ENCODE measurements around the gene ACOX1. TPM values are rescaled to one million over a fixed set of nuclear protein-coding genes. Genes with fewer than 3 reads are reported as not detected.

Gene ACOX1
- total RNA-seq, 6 donors from 2014 or later: 33.2 to 84.2 (median 57.4) TPM

- WGBS, 2 donors: 87 to 94% methylated on average over 13 of the region's 13 CpGs
- Histone ChIP-seq H3K4me3 (no peak overlapping the region), H3K36me3 (peaks cover 16 to 58% (median 47%) of the 10 kb centered on the region in 4 donors), H3K27me3 (no peaks in the 10 kb centered on the region), H3K4me1 (peaks cover 29 to 40% (median 34%) of the 10 kb centered on the region in 4 donors), H3K9me3 (no peaks in the 10 kb centered on the region), H3K27ac (no peak overlapping the region)
- no peak for ATAC-seq (ENCODE audit: low FRiP score in 2 of 2)
- TF ChIP-seq CTCF (IDR thresholded peaks at IDR 0.05) (no peak), POLR2A (IDR thresholded peaks at IDR 0.05) (no peak), EP300 (IDR thresholded peaks at IDR 0.05) (no peak), POLR2AphosphoS5 (IDR thresholded peaks at IDR 0.05) (no peak)
- DNase-seq: peak in 1 of 2 donors; percentile 23
Measured at GRCh38 chr17:75899353-75899752, 79.6 kb downstream of the ACOX1 start.

DNA sequence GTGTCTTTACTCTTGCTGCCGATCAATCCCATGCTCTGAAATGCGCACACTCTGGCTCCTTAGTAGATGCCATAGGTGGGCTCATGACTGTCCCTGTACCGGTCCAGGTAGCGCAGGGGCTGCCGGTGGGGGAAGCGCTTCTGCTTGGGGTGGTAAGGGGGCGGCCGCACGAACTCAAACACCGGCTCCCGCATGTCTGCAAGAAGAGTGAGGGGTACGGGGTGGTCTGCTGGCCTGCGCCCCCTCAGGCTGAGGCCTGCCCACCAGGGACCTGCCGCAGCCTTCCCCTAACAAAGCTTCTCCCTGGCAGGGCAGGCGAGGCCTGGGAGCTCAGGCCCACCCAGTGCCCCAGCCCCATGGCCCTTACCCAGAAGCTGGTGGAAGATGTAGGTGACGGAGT, 80.2 kb downstream of the ACOX1 start:
- WGBS, 2 donors: 95 to 100% methylated on average over 11 to 16 of the region's 16 CpGs
- H3K9me3 ChIP-seq: no peaks in the 10 kb centered on the region
- no peak overlapping the region for H3K4me3 ChIP-seq
- no peak for TF ChIP-seq EP300 (IDR thresholded peaks at IDR 0.05)
- TF ChIP-seq POLR2AphosphoS5 (IDR thresholded peaks at IDR 0.05): no peak
- TF ChIP-seq POLR2A (IDR thresholded peaks at IDR 0.05): no peak
- TF ChIP-seq CTCF (IDR thresholded peaks at IDR 0.05): no peak
- peaks cover 16 to 58% (median 47%) of the 10 kb centered on the region in 4 donors for H3K36me3 ChIP-seq
- ATAC-seq (ENCODE audit: low FRiP score in 2 of 2) (no peak), DNase-seq (peak in 1 of 2 donors; percentile 64)
- peaks cover 28 to 40% (median 29%) of the 10 kb centered on the region in 4 donors for H3K4me1 ChIP-seq
- H3K27me3 ChIP-seq: no peaks in the 10 kb centered on the region
- no peak overlapping the region for H3K27ac ChIP-seq

DNA sequence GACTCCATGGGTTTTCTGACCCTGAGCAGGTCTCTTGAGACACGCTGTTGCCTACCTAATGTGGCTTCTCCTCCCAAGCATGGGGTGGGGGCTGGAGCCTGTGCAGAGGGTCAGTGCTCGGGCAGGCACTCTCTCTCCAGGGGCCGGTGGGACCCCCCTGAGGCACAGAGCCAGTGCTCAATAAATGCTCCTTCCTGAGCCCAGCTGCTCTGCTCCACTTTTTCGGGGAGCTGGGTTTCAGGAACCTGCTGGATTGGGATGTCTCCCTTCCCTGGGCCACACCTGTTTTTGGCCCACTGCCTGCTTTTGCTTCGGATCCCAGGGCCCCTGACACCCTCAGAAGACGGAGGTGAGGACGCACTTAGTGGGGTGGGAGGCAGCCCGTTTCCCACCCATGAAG, 80.9 kb downstream of the ACOX1 start:
- ATAC-seq (ENCODE audit: low FRiP score in 2 of 2): no peak
- no peak overlapping the region for H3K27ac ChIP-seq
- H3K4me1 ChIP-seq: peaks cover 22 to 35% (median 24%) of the 10 kb centered on the region in 4 donors
- TF ChIP-seq POLR2A (IDR thresholded peaks at IDR 0.05) (no peak), POLR2AphosphoS5 (IDR thresholded peaks at IDR 0.05) (no peak)
- no peaks in the 10 kb centered on the region for H3K27me3 ChIP-seq
- H3K9me3 ChIP-seq: no peaks in the 10 kb centered on the region
- WGBS, 2 donors: 88 to 93% methylated on average over 8 of the region's 8 CpGs
- DNase-seq: peak in 1 of 2 donors; percentile 13
- no peak overlapping the region for H3K4me3 ChIP-seq
- peaks cover 16 to 55% (median 47%) of the 10 kb centered on the region in 4 donors for H3K36me3 ChIP-seq

DNA sequence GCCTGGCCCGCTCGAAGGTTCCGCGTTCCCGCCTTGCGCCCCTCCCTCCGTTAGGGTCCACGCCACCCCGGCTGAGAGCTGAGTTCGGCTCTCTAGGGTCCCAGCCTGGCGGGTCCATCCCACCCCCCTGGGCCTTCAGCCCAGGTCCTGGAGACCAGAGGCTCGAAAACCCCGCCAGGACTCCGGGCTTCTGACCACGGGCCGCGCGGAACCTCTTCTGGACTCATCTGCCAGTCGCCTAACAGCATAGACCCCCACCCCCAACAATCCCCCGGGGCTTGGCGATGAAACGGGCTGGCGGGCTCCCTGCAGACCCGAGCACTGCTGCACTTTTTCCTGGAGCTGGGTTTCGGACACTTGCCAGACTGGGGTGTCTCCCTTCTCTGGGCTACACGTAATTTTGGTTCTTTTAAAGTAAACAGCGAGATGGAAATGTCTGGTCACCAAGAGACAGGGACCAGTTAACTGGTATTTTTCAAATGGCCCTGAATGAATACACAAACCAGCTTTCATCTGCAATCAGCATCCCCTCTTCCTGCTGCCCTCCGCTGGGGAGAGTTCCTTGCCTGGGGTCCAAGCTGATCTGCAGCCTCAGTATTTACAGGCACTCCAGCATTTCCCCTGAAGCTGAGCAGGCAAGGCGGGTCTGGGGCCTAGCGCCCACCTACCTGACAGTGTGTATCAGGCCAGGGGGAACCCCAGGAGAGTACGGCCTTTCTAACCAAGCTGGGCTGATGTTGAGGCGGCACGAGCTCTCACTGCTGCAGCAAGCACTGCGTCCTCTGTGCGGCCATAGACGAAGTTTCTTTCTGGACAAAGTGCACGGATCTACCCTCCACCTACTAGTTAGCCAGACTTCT, 81.6 kb downstream of the ACOX1 start:
- no peak for TF ChIP-seq POLR2A (IDR thresholded peaks at IDR 0.05)
- TF ChIP-seq POLR2AphosphoS5 (IDR thresholded peaks at IDR 0.05): no peak
- TF ChIP-seq CTCF (IDR thresholded peaks at IDR 0.05): no peak
- TF ChIP-seq EP300 (IDR thresholded peaks at IDR 0.05): no peak
- ATAC-seq (ENCODE audit: low FRiP score in 2 of 2) (peak in 1 of 2 donors; percentile 0), DNase-seq (peak in 1 of 2 donors; percentile 26)
- Histone ChIP-seq H3K4me3 (peak overlapping the region; percentile 26 to 97 (median 76)), H3K9me3 (no peaks in the 10 kb centered on the region), H3K4me1 (peaks cover 21 to 34% (median 24%) of the 10 kb centered on the region in 4 donors), H3K36me3 (peaks cover 16 to 52% (median 44%) of the 10 kb centered on the region in 4 donors), H3K27me3 (no peaks in the 10 kb centered on the region), H3K27ac (peak overlapping the region; percentile 90 to 94 (median 94))
- WGBS, 2 donors: 61 to 76% methylated on average over 14 to 25 of the region's 37 CpGs

- peak within 1 kb of the TSS; percentile 26 to 97 (median 76) for H3K4me3 ChIP-seq
- no peaks in the 10 kb centered on the region for H3K9me3 ChIP-seq
- H3K27me3 ChIP-seq: no peaks in the 10 kb centered on the region
- H3K4me1 ChIP-seq: peaks cover 21 to 34% (median 24%) of the 10 kb centered on the region in 4 donors
- peaks cover 16 to 52% (median 44%) of the 10 kb centered on the region in 4 donors for H3K36me3 ChIP-seq
- DNase-seq (peak; percentile 84 to 97), ATAC-seq (ENCODE audit: low FRiP score in 2 of 2) (peak; percentile 81 to 93)
- TF ChIP-seq POLR2A (IDR thresholded peaks at IDR 0.05): peak in 3 of 4 donors; percentile 69 to 92 (median 72)
- TF ChIP-seq EP300 (IDR thresholded peaks at IDR 0.05): no peak
- peak; percentile 60 to 77 for TF ChIP-seq POLR2AphosphoS5 (IDR thresholded peaks at IDR 0.05)
- TF ChIP-seq CTCF (IDR thresholded peaks at IDR 0.05): peak in 5 of 6 experiments; percentile 46 to 71 (median 61)
- peak within 1 kb of the TSS; percentile 90 to 94 (median 94) for H3K27ac ChIP-seq
- 0% methylated on average over 13 of the region's 102 CpGs; no CpG with 5 or more reads in 1 of the 2 donors for WGBS, 2 donors
Measured at GRCh38 chr17:75896415-75897159, 82.4 kb downstream of the ACOX1 start, which contains the start of gene TRIM65. TSS of gene TRIM65 (minus strand) at chr17:75896951. CDS start at chr17:75896937, 14 bp downstream.

All from upper lobe of left lung (tissue), 6 donors.